SK-N-SH treated with all-trans-retinoic acid at 6 μM for 48 hours (cell line): Measurements from ENCODE around the gene RGCC.

Experiments used
- CREB5 ChIP-seq: fragments of 250-450 bp; sonication (Bioruptor Pico); IDR thresholded peaks from 2 replicates; pipeline ENCODE4 v1.5.1; 2020; ENCODE audit warnings: low read depth, mild to moderate bottlenecking, moderate library complexity
- CSRNP3 ChIP-seq: fragments of 250-450 bp; sonication (Bioruptor Pico); IDR thresholded peaks from 2 replicates; pipeline ENCODE4 v1.5.1; 2021; ENCODE audit warnings: mild to moderate bottlenecking, moderate library complexity
- ESRRG ChIP-seq: fragments of 250-450 bp; sonication (Bioruptor Pico); IDR thresholded peaks from 2 replicates; pipeline ENCODE4 v1.6.1; 2021; ENCODE audit warnings: mild to moderate bottlenecking

- TF ChIP-seq CSRNP3 (CRISPR knock-in tag) (no peak), ESRRG (CRISPR knock-in tag) (no peak), CREB5 (CRISPR knock-in tag) (no peak)
Observed at GRCh38 chr13:41409611-41410010, 47.7 kb upstream of the RGCC start.
